Measurements from ENCODE around the gene CDHR2. TPM values are rescaled to one million over a fixed set of nuclear protein-coding genes. Genes with fewer than 3 reads are reported as not detected.

Gene CDHR2
- total and polyA plus RNA-seq, 8 donors: 0.18 to 0.92 (median 0.32) TPM; not detected in 1

- no peak for TF ChIP-seq CTCF (IDR thresholded peaks at IDR 0.05)
- Histone ChIP-seq H3K9me3 (no peaks in the 10 kb centered on the region), H3K36me3 (no peaks in the 10 kb centered on the region), H3K27ac (no peak overlapping the region), H3K4me3 (no peak overlapping the region), H3K4me1 (peaks cover 0 to 17% of the 10 kb centered on the region in 2 donors), H3K27me3 (peaks cover 0 to 29% of the 10 kb centered on the region in 2 donors)
- intact Hi-C loops (cut with DNase I): no loop called here
- peak in 1 of 4 donors; percentile 48 for DNase-seq
- ATAC-seq: no peak
Measured at GRCh38 chr5:176606032-176606431, 56.9 kb downstream of the CDHR2 start.

- H3K27ac ChIP-seq: no peak overlapping the region
- DNase-seq (no peak), ATAC-seq (no peak)
- intact Hi-C loops (cut with DNase I): no loop called here
- no peak overlapping the region for H3K4me3 ChIP-seq
- no peaks in the 10 kb centered on the region for H3K36me3 ChIP-seq
- peaks cover 0 to 38% of the 10 kb centered on the region in 2 donors for H3K27me3 ChIP-seq
- no peak for TF ChIP-seq CTCF (IDR thresholded peaks at IDR 0.05)
- H3K9me3 ChIP-seq: no peaks in the 10 kb centered on the region
- H3K4me1 ChIP-seq: peaks cover 0 to 19% of the 10 kb centered on the region in 2 donors
Measured at GRCh38 chr5:176606875-176607274, 57.7 kb downstream of the CDHR2 start.

GRCh38 chr5:176608142-176608705 is 59.1 kb downstream of the CDHR2 start:
- DNase-seq: no peak
- Histone ChIP-seq H3K9me3 (no peaks in the 10 kb centered on the region), H3K27me3 (peaks cover 0 to 50% of the 10 kb centered on the region in 2 donors), H3K4me3 (no peak overlapping the region), H3K36me3 (no peaks in the 10 kb centered on the region), H3K4me1 (peaks cover 0 to 19% of the 10 kb centered on the region in 2 donors), H3K27ac (no peak overlapping the region)
- TF ChIP-seq CTCF (IDR thresholded peaks at IDR 0.05): no peak
- intact Hi-C loops (cut with DNase I): no loop called here
- ATAC-seq: no peak

- DNase-seq: no peak
Measured at GRCh38 chr5:176608937-176609723, 60.0 kb downstream of the CDHR2 start.

More at GRCh38 chr5:176608937-176609723, 60.0 kb downstream of the CDHR2 start:
- Histone ChIP-seq H3K27ac (no peak overlapping the region), H3K4me3 (peak overlapping the region; percentile 52 to 75), H3K27me3 (peaks cover 0 to 58% of the 10 kb centered on the region in 2 donors), H3K9me3 (no peaks in the 10 kb centered on the region), H3K4me1 (peaks cover 0 to 19% of the 10 kb centered on the region in 2 donors), H3K36me3 (no peaks in the 10 kb centered on the region)
- intact Hi-C loops (cut with DNase I): no loop called here
- no peak for ATAC-seq
- TF ChIP-seq CTCF (IDR thresholded peaks at IDR 0.05): no peak

All from left lung (tissue), 10 donors.